HepG2 (cell line): ENCODE data around the gene GPT2. TPM values are rescaled to one million over a fixed set of nuclear protein-coding genes. Genes with fewer than 3 reads are reported as not detected.
A peak's percentile ranks its signal among the peaks of the same experiment; 100 is the strongest.

ENCODE experiments used
- ATAD3A ChIP-seq: sonication (generic); formaldehyde crosslinking; IDR thresholded peaks from 2 replicates; pipeline ENCODE4 v1.4.0; 2020; ENCODE audit warnings: missing genetic modification reagents
- EED ChIP-seq: sonication (generic); formaldehyde crosslinking; IDR thresholded peaks from 2 replicates; pipeline ENCODE4 v1.5.0; 2020; ENCODE audit warnings: mild to moderate bottlenecking, missing genetic modification reagents
- HOXD1 ChIP-seq: sonication (generic); formaldehyde crosslinking; IDR thresholded peaks from 2 replicates; pipeline ENCODE4 v1.5.0; 2020; ENCODE audit warnings: missing genetic modification reagents
- IRX3 ChIP-seq: sonication (generic); formaldehyde crosslinking; IDR thresholded peaks from 2 replicates; pipeline ENCODE4 v1.8.1; 2023; ENCODE audit warnings: mild to moderate bottlenecking, low read depth, missing genetic modification reagents, borderline replicate concordance
- ISX ChIP-seq: sonication (generic); formaldehyde crosslinking; conservative IDR thresholded peaks from 2 replicates; pipeline ENCODE4 v1.5.0; 2020; ENCODE audit warnings: missing genetic modification reagents
- KMT2A ChIP-seq: sonication (generic); formaldehyde crosslinking; IDR thresholded peaks from 2 replicates; pipeline ENCODE4 v1.4.0; 2020; ENCODE audit warnings: missing genetic modification reagents
- PCBP1 ChIP-seq: fragments of 200-400 bp; formaldehyde crosslinking; IDR thresholded peaks from 2 replicates; pipeline ENCODE4 v1.6.1; 2017; ENCODE audit warnings: mild to moderate bottlenecking, low read depth, low read length, borderline replicate concordance
- RBM39 ChIP-seq: fragments of 200-400 bp; formaldehyde crosslinking; IDR thresholded peaks from one replicate; pipeline ENCODE4 v1.6.1; 2018; ENCODE audit warnings: antibody characterized with exemption, mild to moderate bottlenecking, low read depth, low read length; ENCODE audit not compliant: poor library complexity, severe bottlenecking
- REL ChIP-seq: sonication (generic); formaldehyde crosslinking; conservative IDR thresholded peaks from 2 replicates; pipeline ENCODE4 v1.8.0; 2022; ENCODE audit warnings: mild to moderate bottlenecking, missing genetic modification reagents, moderate library complexity
- RFX3 ChIP-seq: IDR thresholded peaks from 2 replicates; pipeline ENCODE4 v1.6.1; 2016; ENCODE audit warnings: missing biosample characterization, missing genetic modification reagents
- TOPORS ChIP-seq: sonication (generic); formaldehyde crosslinking; IDR thresholded peaks from 2 replicates; pipeline ENCODE4 v1.8.0; 2023; ENCODE audit warnings: mild to moderate bottlenecking, missing genetic modification reagents
- ZBTB7A ChIP-seq: sonication (generic); formaldehyde crosslinking; IDR thresholded peaks from 2 replicates; pipeline ENCODE4 v1.8.0; 2022; ENCODE audit warnings: mild to moderate bottlenecking, missing genetic modification reagents
- ZNF430 ChIP-seq: sonication (generic); formaldehyde crosslinking; IDR thresholded peaks from 2 replicates; pipeline ENCODE4 v1.9.0; 2021; ENCODE audit warnings: mild to moderate bottlenecking, missing genetic modification reagents
- ZNF468 ChIP-seq: sonication (generic); formaldehyde crosslinking; IDR thresholded peaks from 2 replicates; pipeline ENCODE4 v1.8.0; 2022; ENCODE audit warnings: mild to moderate bottlenecking, moderate library complexity, missing genetic modification reagents
- ZNF614 ChIP-seq: IDR thresholded peaks from 2 replicates; pipeline ENCODE4 v1.6.1; 2018; ENCODE audit warnings: missing biosample characterization, missing genetic modification reagents, inconsistent platforms, borderline replicate concordance
- polyA plus RNA-seq, 8 experiments: library from polyadenylated mRNA; depleted of rRNA in 3 of 8; stranded (reverse) in 7 of 8; unstranded in 1 of 8; fragments of >200 nt; fragmentation: Illumina TruSeq in 4 of 8; extraction: Trizol in 4 of 8; gene quantifications; 2 replicates each; pipeline versions ENCODE4 v1.2.1 to v1.2.3, GENCODE V29; 2011 to 2016; ENCODE audit warnings: low read depth in 4 of 8, missing spikeins in 1 of 8, mixed read lengths in 1 of 8; ENCODE audit not compliant: insufficient read depth in 1 of 8
- total RNA-seq, 5 experiments: library from RNA; depleted of rRNA; stranded (reverse); fragments of >200 nt; fragmentation: Illumina TruSeq; extraction: Trizol; gene quantifications; 2 replicates each; pipeline ENCODE4 v1.2.3, GENCODE V29; 2016; ENCODE audit warnings: low read depth in 1 of 5
- TF ChIP-seq, protein P1 (sequence below): sonication (generic); formaldehyde crosslinking; IDR thresholded peaks from 2 replicates; pipeline ENCODE4 v1.8.0; 2022; ENCODE audit warnings: low read depth, missing genetic modification reagents
- TF ChIP-seq, protein P2 (sequence below): IDR thresholded peaks from 2 replicates; pipeline ENCODE4 v1.6.1; 2016
- TF ChIP-seq, protein P3 (sequence below): IDR thresholded peaks from 2 replicates; pipeline ENCODE4 v1.6.1; 2016; ENCODE audit warnings: low read depth, missing genetic modification reagents, missing compliant biosample characterization
- TF ChIP-seq, protein P4 (sequence below): sonication (generic); formaldehyde crosslinking; IDR thresholded peaks from 2 replicates; pipeline ENCODE4 v1.8.1; 2023; ENCODE audit warnings: mild to moderate bottlenecking, missing genetic modification reagents, borderline replicate concordance
- TF ChIP-seq, protein P5 (sequence below): IDR thresholded peaks from 2 replicates; pipeline ENCODE4 v1.6.1; 2016; ENCODE audit warnings: low read depth, borderline replicate concordance
- TF ChIP-seq, protein P6 (sequence below): sonication (generic); formaldehyde crosslinking; IDR thresholded peaks from 2 replicates; pipeline ENCODE4 v1.4.0; 2020; ENCODE audit warnings: missing genetic modification reagents

Gene GPT2
- total and polyA plus RNA-seq, 2 of the 13 experiments (the other 11 are each of a cell fraction or from before 2014, with no cell fraction given), result 138 to 267 TPM

DNA sequence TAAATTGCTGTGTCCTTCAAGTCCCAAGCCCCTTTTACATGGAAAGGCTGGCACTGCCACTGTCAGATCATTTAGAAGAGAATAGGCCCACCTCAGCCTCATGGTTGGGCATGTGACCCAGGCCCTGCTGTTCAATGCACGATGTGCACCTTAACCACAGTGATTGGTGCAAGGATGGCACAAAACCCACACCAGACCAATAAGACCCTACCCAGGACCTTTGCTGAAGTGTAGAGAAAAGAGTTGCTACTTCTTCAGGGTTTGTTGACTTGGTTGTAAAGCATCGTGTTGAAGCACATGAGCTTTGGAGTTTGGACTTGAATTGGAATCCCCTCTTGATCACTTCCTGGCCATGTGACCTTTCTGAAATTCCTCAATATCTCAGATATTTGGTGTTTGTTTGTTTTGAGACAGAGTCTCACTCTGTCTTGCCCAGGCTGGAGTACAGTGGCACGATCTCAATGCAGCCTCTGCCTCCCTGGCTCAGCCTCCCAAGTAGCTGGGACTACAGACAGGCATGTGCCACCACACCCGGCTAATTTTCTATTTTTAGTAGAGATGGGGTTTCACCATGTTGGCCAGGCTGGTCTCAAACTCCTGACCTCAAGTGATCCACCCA is 64.5 kb downstream of the GPT2 start (continued):
- TF ChIP-seq, protein P1, sequence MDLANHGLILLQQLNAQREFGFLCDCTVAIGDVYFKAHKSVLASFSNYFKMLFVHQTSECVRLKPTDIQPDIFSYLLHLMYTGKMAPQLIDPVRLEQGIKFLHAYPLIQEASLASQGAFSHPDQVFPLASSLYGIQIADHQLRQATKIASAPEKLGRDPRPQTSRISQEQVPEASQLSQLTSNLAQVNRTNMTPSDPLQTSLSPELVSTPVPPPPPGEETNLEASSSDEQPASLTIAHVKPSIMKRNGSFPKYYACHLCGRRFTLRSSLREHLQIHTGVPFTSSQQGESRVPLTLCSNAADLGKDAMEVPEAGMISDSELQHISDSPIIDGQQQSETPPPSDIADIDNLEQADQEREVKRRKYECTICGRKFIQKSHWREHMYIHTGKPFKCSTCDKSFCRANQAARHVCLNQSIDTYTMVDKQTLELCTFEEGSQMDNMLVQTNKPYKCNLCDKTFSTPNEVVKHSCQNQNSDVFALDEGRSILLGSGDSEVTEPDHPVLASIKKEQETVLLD (CRISPR knock-in tag), result no peak
- TF ChIP-seq, protein P2, sequence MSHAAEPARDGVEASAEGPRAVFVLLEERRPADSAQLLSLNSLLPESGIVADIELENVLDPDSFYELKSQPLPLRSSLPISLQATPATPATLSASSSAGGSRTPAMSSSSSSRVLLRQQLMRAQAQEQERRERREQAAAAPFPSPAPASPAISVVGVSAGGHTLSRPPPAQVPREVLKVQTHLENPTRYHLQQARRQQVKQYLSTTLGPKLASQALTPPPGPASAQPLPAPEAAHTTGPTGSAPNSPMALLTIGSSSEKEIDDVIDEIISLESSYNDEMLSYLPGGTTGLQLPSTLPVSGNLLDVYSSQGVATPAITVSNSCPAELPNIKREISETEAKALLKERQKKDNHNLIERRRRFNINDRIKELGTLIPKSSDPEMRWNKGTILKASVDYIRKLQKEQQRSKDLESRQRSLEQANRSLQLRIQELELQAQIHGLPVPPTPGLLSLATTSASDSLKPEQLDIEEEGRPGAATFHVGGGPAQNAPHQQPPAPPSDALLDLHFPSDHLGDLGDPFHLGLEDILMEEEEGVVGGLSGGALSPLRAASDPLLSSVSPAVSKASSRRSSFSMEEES, result peak; percentile 92
- 0 out of 2 replicates have a peak, but pooled peaks have one; percentile 25 for TF ChIP-seq TOPORS (CRISPR knock-in tag)
- TF ChIP-seq, protein P3, sequence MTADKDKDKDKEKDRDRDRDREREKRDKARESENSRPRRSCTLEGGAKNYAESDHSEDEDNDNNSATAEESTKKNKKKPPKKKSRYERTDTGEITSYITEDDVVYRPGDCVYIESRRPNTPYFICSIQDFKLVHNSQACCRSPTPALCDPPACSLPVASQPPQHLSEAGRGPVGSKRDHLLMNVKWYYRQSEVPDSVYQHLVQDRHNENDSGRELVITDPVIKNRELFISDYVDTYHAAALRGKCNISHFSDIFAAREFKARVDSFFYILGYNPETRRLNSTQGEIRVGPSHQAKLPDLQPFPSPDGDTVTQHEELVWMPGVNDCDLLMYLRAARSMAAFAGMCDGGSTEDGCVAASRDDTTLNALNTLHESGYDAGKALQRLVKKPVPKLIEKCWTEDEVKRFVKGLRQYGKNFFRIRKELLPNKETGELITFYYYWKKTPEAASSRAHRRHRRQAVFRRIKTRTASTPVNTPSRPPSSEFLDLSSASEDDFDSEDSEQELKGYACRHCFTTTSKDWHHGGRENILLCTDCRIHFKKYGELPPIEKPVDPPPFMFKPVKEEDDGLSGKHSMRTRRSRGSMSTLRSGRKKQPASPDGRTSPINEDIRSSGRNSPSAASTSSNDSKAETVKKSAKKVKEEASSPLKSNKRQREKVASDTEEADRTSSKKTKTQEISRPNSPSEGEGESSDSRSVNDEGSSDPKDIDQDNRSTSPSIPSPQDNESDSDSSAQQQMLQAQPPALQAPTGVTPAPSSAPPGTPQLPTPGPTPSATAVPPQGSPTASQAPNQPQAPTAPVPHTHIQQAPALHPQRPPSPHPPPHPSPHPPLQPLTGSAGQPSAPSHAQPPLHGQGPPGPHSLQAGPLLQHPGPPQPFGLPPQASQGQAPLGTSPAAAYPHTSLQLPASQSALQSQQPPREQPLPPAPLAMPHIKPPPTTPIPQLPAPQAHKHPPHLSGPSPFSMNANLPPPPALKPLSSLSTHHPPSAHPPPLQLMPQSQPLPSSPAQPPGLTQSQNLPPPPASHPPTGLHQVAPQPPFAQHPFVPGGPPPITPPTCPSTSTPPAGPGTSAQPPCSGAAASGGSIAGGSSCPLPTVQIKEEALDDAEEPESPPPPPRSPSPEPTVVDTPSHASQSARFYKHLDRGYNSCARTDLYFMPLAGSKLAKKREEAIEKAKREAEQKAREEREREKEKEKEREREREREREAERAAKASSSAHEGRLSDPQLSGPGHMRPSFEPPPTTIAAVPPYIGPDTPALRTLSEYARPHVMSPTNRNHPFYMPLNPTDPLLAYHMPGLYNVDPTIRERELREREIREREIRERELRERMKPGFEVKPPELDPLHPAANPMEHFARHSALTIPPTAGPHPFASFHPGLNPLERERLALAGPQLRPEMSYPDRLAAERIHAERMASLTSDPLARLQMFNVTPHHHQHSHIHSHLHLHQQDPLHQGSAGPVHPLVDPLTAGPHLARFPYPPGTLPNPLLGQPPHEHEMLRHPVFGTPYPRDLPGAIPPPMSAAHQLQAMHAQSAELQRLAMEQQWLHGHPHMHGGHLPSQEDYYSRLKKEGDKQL (CRISPR knock-in tag), result no peak
- TF ChIP-seq, protein P4, sequence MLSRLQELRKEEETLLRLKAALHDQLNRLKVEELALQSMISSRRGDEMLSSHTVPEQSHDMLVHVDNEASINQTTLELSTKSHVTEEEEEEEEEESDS (CRISPR knock-in tag), result 0 out of 2 replicates have a peak, but pooled peaks have one; percentile 44
- no peak for TF ChIP-seq PCBP1
- no peak for TF ChIP-seq IRX3
- no peak for TF ChIP-seq KMT2A (CRISPR knock-in tag)
- no peak for TF ChIP-seq ZNF468 (CRISPR knock-in tag)
- TF ChIP-seq, protein P5, sequence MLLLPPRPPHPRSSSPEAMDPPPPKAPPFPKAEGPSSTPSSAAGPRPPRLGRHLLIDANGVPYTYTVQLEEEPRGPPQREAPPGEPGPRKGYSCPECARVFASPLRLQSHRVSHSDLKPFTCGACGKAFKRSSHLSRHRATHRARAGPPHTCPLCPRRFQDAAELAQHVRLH, result no peak
- TF ChIP-seq EED, result no peak
- no peak for TF ChIP-seq ATAD3A (CRISPR knock-in tag)
- no peak for TF ChIP-seq REL (CRISPR knock-in tag)
- no peak for TF ChIP-seq RBM39
- 0 out of 2 replicates have a peak, but pooled peaks have one; percentile 22 for TF ChIP-seq ZNF614 (CRISPR knock-in tag)
- TF ChIP-seq HOXD1 (CRISPR knock-in tag), result 0 out of 2 replicates have a peak, but pooled peaks have one; percentile 51
- TF ChIP-seq ISX (CRISPR knock-in tag), result no peak
- peak; percentile 78; the same call in 1 of the 2 replicates for TF ChIP-seq ZBTB7A (CRISPR knock-in tag)
- TF ChIP-seq, protein P6, sequence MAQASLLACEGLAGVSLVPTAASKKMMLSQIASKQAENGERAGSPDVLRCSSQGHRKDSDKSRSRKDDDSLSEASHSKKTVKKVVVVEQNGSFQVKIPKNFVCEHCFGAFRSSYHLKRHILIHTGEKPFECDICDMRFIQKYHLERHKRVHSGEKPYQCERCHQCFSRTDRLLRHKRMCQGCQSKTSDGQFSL, result no peak
- TF ChIP-seq ZNF430 (CRISPR knock-in tag), result no peak
- no peak for TF ChIP-seq RFX3
